ENCODE data around the gene PRORP.
"Not testable (repeated sequence)": the region's sequence is repeated elsewhere in the genome, so short reads cannot be mapped to it uniquely, and the experiment has no call there.

Gene PRORP

GRCh38 chr14:35147711-35148110 is 25.4 kb downstream of the PRORP start:
- TF ChIP-seq, protein P1, sequence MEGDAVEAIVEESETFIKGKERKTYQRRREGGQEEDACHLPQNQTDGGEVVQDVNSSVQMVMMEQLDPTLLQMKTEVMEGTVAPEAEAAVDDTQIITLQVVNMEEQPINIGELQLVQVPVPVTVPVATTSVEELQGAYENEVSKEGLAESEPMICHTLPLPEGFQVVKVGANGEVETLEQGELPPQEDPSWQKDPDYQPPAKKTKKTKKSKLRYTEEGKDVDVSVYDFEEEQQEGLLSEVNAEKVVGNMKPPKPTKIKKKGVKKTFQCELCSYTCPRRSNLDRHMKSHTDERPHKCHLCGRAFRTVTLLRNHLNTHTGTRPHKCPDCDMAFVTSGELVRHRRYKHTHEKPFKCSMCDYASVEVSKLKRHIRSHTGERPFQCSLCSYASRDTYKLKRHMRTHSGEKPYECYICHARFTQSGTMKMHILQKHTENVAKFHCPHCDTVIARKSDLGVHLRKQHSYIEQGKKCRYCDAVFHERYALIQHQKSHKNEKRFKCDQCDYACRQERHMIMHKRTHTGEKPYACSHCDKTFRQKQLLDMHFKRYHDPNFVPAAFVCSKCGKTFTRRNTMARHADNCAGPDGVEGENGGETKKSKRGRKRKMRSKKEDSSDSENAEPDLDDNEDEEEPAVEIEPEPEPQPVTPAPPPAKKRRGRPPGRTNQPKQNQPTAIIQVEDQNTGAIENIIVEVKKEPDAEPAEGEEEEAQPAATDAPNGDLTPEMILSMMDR (IDR thresholded peaks at IDR 0.05; ENCODE audit: extremely low read depth, insufficient read depth, missing control alignments): no peak
- in situ Hi-C loops (cut with MboI; ENCODE audit: low pct_unique_long_range_greater_than_20kb, low sequenced_read_pairs, unreplicated experiment): loop anchor here (5.0 to 25.0 kb wide), 2 partner anchors 265 to 665 kb away; partner anchors contain the start of gene RALGAPA1
- DNase-seq (ENCODE audit: low spot score): no peak

DNA sequence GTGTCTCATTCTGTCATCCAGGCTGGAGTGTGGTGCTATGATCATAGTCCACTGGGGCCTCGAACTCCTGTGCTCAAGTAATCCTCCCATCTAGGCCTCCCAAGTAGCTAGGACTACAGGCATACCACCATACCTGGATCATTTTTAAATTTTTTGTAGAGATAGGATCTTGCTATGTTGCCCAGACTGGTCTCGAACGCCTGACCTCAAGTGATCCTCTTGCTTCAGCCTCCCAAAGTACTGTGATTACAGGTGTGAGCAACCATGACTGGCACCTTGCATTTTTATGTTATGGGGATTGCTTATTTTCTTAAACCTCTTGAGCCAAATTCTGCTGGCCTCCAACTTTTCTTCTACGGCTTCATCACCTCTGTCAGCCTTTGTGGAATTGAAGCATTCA is 26.9 kb downstream of the PRORP start:
- in situ Hi-C loops (cut with MboI; ENCODE audit: low pct_unique_long_range_greater_than_20kb, low sequenced_read_pairs, unreplicated experiment): loop anchor here (5.0 to 25.0 kb wide), 2 partner anchors 263 to 663 kb away; partner anchors contain the start of gene RALGAPA1
- TF ChIP-seq, protein P1 (IDR thresholded peaks at IDR 0.05; ENCODE audit: extremely low read depth, insufficient read depth, missing control alignments): no peak
- DNase-seq (ENCODE audit: low spot score): no peak

GRCh38 chr14:35152531-35152930 is 30.2 kb downstream of the PRORP start:
- in situ Hi-C loops (cut with MboI; ENCODE audit: low pct_unique_long_range_greater_than_20kb, low sequenced_read_pairs, unreplicated experiment): loop anchor here (25.0 kb wide), 1 partner anchor 535 kb away; no protein-coding TSS in a partner anchor
- not testable (repeated sequence) for DNase-seq (ENCODE audit: low spot score)

- no peak for DNase-seq (ENCODE audit: low spot score)
- TF ChIP-seq, protein P1 (IDR thresholded peaks at IDR 0.05; ENCODE audit: extremely low read depth, insufficient read depth, missing control alignments): no peak
- in situ Hi-C loops (cut with MboI; ENCODE audit: low pct_unique_long_range_greater_than_20kb, low sequenced_read_pairs, unreplicated experiment): loop anchor here (25.0 kb wide), 1 partner anchor 533 kb away; no protein-coding TSS in a partner anchor
These were observed 31.7 kb downstream of the PRORP start for GRCh38 chr14:35154016-35154415.

DNA sequence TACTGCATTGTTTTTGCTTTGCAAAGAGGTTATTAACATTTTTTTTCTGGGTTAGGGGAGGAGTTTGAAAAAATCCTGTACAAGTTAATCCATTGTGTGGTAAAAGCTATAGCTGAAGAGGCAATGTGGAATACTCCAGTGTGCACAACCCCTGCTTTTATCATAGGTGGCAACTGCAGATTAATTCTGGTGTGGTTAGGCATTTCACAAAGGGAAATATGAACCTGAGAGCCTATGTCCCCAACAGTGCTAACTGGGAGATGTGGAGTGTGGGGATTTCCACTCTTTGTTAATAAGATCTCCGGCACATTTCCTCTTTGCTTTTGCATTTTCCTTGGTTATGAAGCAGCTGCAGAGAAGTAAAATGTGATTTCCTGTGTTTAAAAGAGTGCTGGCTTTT is 33.6 kb downstream of the PRORP start:
- DNase-seq (ENCODE audit: low spot score): no peak
- TF ChIP-seq, protein P1 (IDR thresholded peaks at IDR 0.05; ENCODE audit: extremely low read depth, insufficient read depth, missing control alignments): no peak
- in situ Hi-C loops (cut with MboI; ENCODE audit: low pct_unique_long_range_greater_than_20kb, low sequenced_read_pairs, unreplicated experiment): loop anchor here (25.0 kb wide), 1 partner anchor 531 kb away; no protein-coding TSS in a partner anchor

- no peak for DNase-seq (ENCODE audit: low spot score)
- in situ Hi-C loops (cut with MboI; ENCODE audit: low pct_unique_long_range_greater_than_20kb, low sequenced_read_pairs, unreplicated experiment): loop anchor here (25.0 kb wide), 1 partner anchor 529 kb away; no protein-coding TSS in a partner anchor
These were observed 36.1 kb downstream of the PRORP start for GRCh38 chr14:35158491-35158890.

More at GRCh38 chr14:35158491-35158890, 36.1 kb downstream of the PRORP start:
- TF ChIP-seq, protein P1 (IDR thresholded peaks at IDR 0.05; ENCODE audit: extremely low read depth, insufficient read depth, missing control alignments): no peak
